A549 (cell line): ENCODE results near the gene CCDC170. TPM values are rescaled to one million over a fixed set of nuclear protein-coding genes. Genes with fewer than 3 reads are reported as not detected.

ENCODE experiments used
- ATAC-seq, 2 experiments: fragments of 200-7000 bp in 1 of 2; fragments of >200 bp in 1 of 2; cut with Nextera tagmentation in 1 of 2; cut with Tn5 transposase in 1 of 2; 3 replicates each; pipeline versions ENCODE4 v1.8.0 to v1.9.1; 2018 to 2020; ENCODE audit warnings: mild to moderate bottlenecking in 1 of 2, moderate library complexity in 1 of 2
- CTCF ChIA-PET: fragments of 300-600 bp; sonication (Branson Sonifier 250); formaldehyde crosslinking; extraction: SDS; loops from one replicate; lab custom pipeline; 2021; ENCODE audit warnings: antibody characterized with exemption, inconsistent platforms; lab: Yijun Ruan, JAX
- POLR2A ChIA-PET: fragments of 350-600 bp; formaldehyde crosslinking; extraction: SDS; loops from one replicate; lab custom pipeline; 2021; ENCODE audit warnings: antibody characterized with exemption, inconsistent platforms; lab: Yijun Ruan, JAX
- DNase-seq, 2 experiments: peaks; one replicate each; pipeline versions ENCODE4 v3.0.0 to v3.0.0-alpha.2; 2011 to 2016; ENCODE audit warnings: low read depth in 1 of 2, low spot score in 1 of 2
- FAIRE-seq: peaks from 2 replicates; lab custom pipeline; 2011; peaks lifted over from hg19 to GRCh38; lab: Jason Lieb, UNC
- H3K27ac ChIP-seq, 2 experiments: fragments of >200 bp; sonication (Bioruptor Twin); formaldehyde crosslinking; 3 replicates each; pipeline ENCODE4 v1.5.1; 2016 to 2017
- H3K4me1 ChIP-seq: fragments of >200 bp; sonication (Bioruptor Twin); formaldehyde crosslinking; 3 replicates; pipeline ENCODE4 v1.6.1; 2016
- H3K4me2 ChIP-seq: fragments of >200 bp; sonication (Bioruptor Twin); formaldehyde crosslinking; 3 replicates; pipeline ENCODE4 v1.6.1; 2016
- H3K4me3 ChIP-seq: fragments of >200 bp; sonication (Bioruptor Twin); formaldehyde crosslinking; 3 replicates; pipeline ENCODE4 v1.5.1; 2016
- H3K9me3 ChIP-seq: fragments of >200 bp; sonication (Bioruptor Twin); formaldehyde crosslinking; 3 replicates; pipeline ENCODE4 v1.6.1; 2016
- CTCF ChIP-seq: fragments of >200 bp; sonication (Bioruptor Twin); formaldehyde crosslinking; IDR thresholded peaks from 3 replicates; pipeline ENCODE4 v1.5.1; 2016
- ELK1 ChIP-seq: fragments of 150-350 bp; IDR thresholded peaks from 2 replicates; pipeline ENCODE4 v1.6.1; 2014; ENCODE audit warnings: low read depth, mild to moderate bottlenecking, low read length
- FOSL2 ChIP-seq, 2 experiments: fragments of 450-650 bp in 1 of 2; fragments of >200 bp in 1 of 2; sonication (Bioruptor Twin) in 1 of 2; formaldehyde crosslinking; IDR thresholded peaks; 2 replicates each; pipeline versions ENCODE4 v1.5.0 to v1.6.1; 2016 to 2020; ENCODE audit warnings: mild to moderate bottlenecking in 1 of 2, moderate library complexity in 1 of 2
- HDAC2 ChIP-seq: fragments of 200-600 bp; sonication (generic); IDR thresholded peaks from 2 replicates; pipeline ENCODE4 v1.6.1; 2016
- HES2 ChIP-seq: fragments of >200 bp; sonication (Bioruptor Twin); formaldehyde crosslinking; IDR thresholded peaks from 2 replicates; pipeline ENCODE4 v1.6.1; 2016
- JUN ChIP-seq, 2 experiments: fragments of >200 bp; sonication (Bioruptor Twin); formaldehyde crosslinking; IDR thresholded peaks; 2 replicates in 1 of 2; 3 replicates in 1 of 2; pipeline ENCODE4 v1.6.1; 2016 to 2017
- MYC ChIP-seq: IDR thresholded peaks from 2 replicates; pipeline ENCODE4 v1.6.1; 2012; ENCODE audit warnings: mild to moderate bottlenecking, inconsistent platforms, low read length, improper control_type of control experiment, borderline replicate concordance
- PBX3 ChIP-seq: IDR thresholded peaks from 2 replicates; pipeline ENCODE4 v1.6.1; 2012
- PHF8 ChIP-seq: fragments of 200-600 bp; sonication (generic); IDR thresholded peaks from 2 replicates; pipeline ENCODE4 v1.6.1; 2016; ENCODE audit warnings: low read depth, mild to moderate bottlenecking, antibody characterized with exemption, moderate library complexity, borderline replicate concordance
- REST ChIP-seq: fragments of 200-600 bp; sonication (generic); IDR thresholded peaks from 2 replicates; pipeline ENCODE4 v1.6.1; 2016; ENCODE audit warnings: antibody characterized with exemption, mild to moderate bottlenecking, moderate library complexity
- RFX5 ChIP-seq: fragments of 450-650 bp; IDR thresholded peaks from 2 replicates; pipeline ENCODE4 v1.7.1; 2014; ENCODE audit warnings: antibody characterized with exemption, mild to moderate bottlenecking, moderate library complexity
- USF2 ChIP-seq: fragments of 450-650 bp; IDR thresholded peaks from 2 replicates; pipeline ENCODE4 v1.6.1; 2014; ENCODE audit warnings: antibody characterized with exemption
- ZFP36 ChIP-seq: fragments of 450-650 bp; IDR thresholded peaks from 2 replicates; pipeline ENCODE4 v1.6.1; 2014; ENCODE audit warnings: borderline replicate concordance; ENCODE audit not compliant: partially characterized antibody
- ZSCAN20 ChIP-seq: fragments of 250-450 bp; sonication (Bioruptor Pico); IDR thresholded peaks from 2 replicates; pipeline ENCODE4 v1.8.0; 2022; ENCODE audit warnings: mild to moderate bottlenecking, moderate library complexity
- WGBS: methylation state at CpG from one replicate; pipeline ENCODE4 v1.1.6; 2017; ENCODE audit errors: missing lambda C conversion rate; 5-methylcytosine and 5-hydroxymethylcytosine counted together
- polyA plus RNA-seq, 4 experiments: library from polyadenylated mRNA; depleted of rRNA in 3 of 4; stranded (reverse); fragments of >200 nt; fragmentation: RNase III in 1 of 4; extraction: RNeasy Plus Mini Kit Qiagen cat#74134 plus additional on column Dnase treatment in 1 of 4; gene quantifications; 2 replicates in 3 of 4; 3 replicates in 1 of 4; pipeline ENCODE4 v1.2.3, GENCODE V29; 2011 to 2017

Gene CCDC170
- polyA plus RNA-seq, 2 of the 4 experiments (the other 2 are of a cell fraction), result 0.09 to 0.61 TPM

- TF ChIP-seq REST, result no peak
Observed at GRCh38 chr6:151523034-151523433, 29.2 kb downstream of the CCDC170 start (continued).

- ChIA-PET POLR2A (no interaction called here), CTCF (no interaction called here)
- no peaks in the 10 kb centered on the region; the same call in 2 of the 3 replicates for H3K9me3 ChIP-seq
- ATAC-seq (no peak), FAIRE-seq (no peak), DNase-seq (no peak)
- TF ChIP-seq JUN (IDR thresholded peaks at IDR 0.05), result no peak
- peak; percentile 53 for TF ChIP-seq ZFP36
- TF ChIP-seq ELK1, result no peak
- 56% methylated on average over 2 of the region's 2 CpGs for WGBS
- no peak overlapping the region for H3K27ac ChIP-seq
- H3K4me3 ChIP-seq, result no peak overlapping the region
- H3K4me1 ChIP-seq, result no peaks in the 10 kb centered on the region
- no peak overlapping the region for H3K4me2 ChIP-seq
Observed at GRCh38 chr6:151524059-151524458, 30.2 kb downstream of the CCDC170 start.

GRCh38 chr6:151534576-151534975 lies 40.8 kb downstream of the CCDC170 start:
- H3K27ac ChIP-seq, result no peak overlapping the region
- ATAC-seq, result no peak
- H3K9me3 ChIP-seq, result peaks cover 3% of the 10 kb centered on the region; the same call in 2 of the 3 replicates
- H3K4me1 ChIP-seq, result no peaks in the 10 kb centered on the region
- WGBS, result 81% methylated on average over 3 of the region's 3 CpGs
- ChIA-PET POLR2A (no interaction called here), CTCF (no interaction called here)
- H3K4me3 ChIP-seq, result no peak overlapping the region
- no peak for FAIRE-seq
- no peak for TF ChIP-seq PBX3
- TF ChIP-seq FOSL2 (IDR thresholded peaks at IDR 0.05), result no peak
- TF ChIP-seq FOSL2 (CRISPR knock-in tag; IDR thresholded peaks at IDR 0.05), result no peak
- TF ChIP-seq HDAC2, result no peak
- TF ChIP-seq MYC, result no peak
- TF ChIP-seq CTCF, result no peak
- no peak for TF ChIP-seq USF2
- TF ChIP-seq PHF8, result no peak
- no peak for TF ChIP-seq HES2
- no peak for TF ChIP-seq RFX5
- TF ChIP-seq ZSCAN20 (CRISPR knock-in tag), result no peak
- DNase-seq, result no peak
- H3K4me2 ChIP-seq, result no peak overlapping the region
